ENCODE measurements around the gene PAN3.

Gene PAN3

GRCh38 chr13:28314879-28315278, 176.5 kb downstream of the PAN3 start:
- no peak for DNase-seq

DNA sequence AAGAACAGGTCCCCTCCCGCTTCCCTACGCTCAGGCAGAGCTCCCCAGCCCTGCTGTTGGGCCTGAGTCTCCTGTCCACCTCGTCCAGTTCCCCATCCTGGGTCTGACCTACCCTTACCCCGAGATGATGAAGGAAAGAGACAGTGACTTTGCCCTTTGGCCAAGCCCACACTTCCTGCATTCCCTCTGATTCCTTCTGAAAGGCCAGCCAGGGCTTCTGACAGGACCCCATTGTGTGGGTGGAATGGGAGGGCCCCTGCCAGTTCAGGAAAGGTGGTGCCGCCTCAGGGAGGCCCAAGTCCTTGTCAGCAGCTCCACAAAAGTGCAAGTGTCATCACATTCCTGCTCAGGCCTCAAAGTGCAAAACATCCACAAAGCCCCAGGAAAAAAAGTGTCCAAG, 177.8 kb downstream of the PAN3 start:
- no peak for DNase-seq

- no peak for DNase-seq
Observed at GRCh38 chr13:28316836-28317235, 178.5 kb downstream of the PAN3 start.

GRCh38 chr13:28318496-28318895, 180.2 kb downstream of the PAN3 start:
- DNase-seq = no peak

GRCh38 chr13:28319528-28319927, 181.2 kb downstream of the PAN3 start:
- DNase-seq = no peak

- DNase-seq = no peak
Observed at GRCh38 chr13:28320209-28320608, 181.9 kb downstream of the PAN3 start.

- no peak for DNase-seq
Observed at GRCh38 chr13:28320884-28321574, 182.7 kb downstream of the PAN3 start.

DNA sequence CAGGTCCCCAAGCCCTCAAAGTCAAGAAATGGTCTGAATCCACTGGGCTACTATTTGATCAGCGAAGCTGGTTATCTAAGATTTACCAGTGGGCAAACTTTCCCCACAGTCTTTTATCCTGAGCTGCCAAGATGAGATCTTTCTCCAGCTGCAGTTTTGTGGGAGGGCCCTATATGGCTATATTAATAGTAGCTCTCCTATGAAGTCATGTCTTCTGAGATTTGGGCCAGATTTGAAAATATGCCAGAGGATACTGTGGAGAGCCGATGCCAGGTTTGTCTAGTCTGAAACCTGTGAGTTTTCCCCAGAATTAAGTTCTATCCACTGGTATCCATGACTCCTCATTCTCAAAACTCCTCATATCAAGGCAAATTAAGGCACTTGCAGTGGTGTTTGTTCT, 183.4 kb downstream of the PAN3 start:
- no peak for DNase-seq

DNA sequence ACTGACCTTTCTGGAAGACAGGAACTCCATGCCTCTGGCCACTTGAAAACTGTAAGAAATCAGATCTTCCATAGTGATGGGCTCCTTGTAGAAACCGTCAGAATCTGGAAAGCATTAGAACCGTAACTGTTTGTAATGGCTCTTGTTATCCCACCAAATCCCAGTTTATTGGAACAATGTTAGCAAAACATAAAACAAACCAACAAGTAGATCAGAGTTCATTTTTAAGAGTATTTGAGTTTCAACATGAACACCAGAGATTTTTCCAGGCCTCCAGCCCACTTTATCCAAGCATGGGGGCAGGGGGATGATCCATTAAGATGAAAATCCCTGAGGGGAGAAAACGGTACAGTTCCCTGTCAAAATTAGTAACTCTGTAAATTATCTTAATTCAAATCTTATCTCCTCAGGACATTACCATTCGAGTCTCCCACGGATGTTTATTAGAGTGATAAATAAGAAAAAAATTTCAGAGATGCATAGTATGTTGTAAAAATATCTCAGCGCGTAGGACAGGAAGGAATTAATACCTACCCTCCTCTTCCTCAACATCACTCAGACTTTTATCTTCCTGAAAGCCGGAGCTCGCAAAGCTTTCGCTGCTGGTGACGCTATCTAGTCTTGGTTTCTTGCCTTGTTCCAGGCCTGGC, 184.0 kb downstream of the PAN3 start:
- DNase-seq = no peak

- DNase-seq = peak; percentile 42
Observed at GRCh38 chr13:28324181-28324789, 185.9 kb downstream of the PAN3 start.

DNA sequence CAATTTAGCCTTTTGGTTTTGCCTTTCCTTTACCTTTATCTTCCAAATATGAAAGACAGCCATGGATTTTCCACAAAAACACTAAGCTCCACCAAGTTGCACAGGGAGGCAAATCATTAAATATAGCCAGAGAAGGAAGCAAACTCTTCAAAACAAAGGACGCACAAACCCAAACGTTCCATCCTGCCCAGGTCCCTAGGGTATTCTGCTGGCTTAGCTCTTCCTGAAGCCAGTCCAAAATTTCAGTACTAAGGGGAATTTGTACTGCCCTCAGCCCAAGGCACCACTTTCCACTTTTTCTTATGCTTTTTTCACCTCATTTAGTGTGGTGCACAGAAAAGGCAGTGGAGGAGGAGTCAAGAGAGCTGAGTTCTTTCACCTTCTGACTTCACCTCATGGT, 186.7 kb downstream of the PAN3 start:
- no peak for DNase-seq

DNA sequence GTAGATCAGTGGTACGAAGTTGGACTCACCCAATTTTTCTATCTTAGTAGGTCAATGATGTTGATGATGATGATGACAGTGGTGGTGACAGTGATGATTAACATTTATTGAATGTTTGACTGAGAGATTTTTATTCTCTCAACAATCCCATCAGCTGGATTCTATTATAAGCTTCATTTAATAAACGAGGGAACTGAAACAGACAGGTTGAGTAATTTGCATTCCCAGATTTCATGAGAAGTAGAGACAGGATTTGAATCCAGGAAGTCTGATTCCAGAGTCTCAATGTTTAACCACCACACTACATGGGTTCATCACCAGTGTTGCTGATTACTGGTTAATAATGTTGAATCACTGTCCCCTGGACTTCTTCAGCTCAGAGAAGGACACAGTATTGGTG, 187.7 kb downstream of the PAN3 start:
- no peak for DNase-seq

DNA sequence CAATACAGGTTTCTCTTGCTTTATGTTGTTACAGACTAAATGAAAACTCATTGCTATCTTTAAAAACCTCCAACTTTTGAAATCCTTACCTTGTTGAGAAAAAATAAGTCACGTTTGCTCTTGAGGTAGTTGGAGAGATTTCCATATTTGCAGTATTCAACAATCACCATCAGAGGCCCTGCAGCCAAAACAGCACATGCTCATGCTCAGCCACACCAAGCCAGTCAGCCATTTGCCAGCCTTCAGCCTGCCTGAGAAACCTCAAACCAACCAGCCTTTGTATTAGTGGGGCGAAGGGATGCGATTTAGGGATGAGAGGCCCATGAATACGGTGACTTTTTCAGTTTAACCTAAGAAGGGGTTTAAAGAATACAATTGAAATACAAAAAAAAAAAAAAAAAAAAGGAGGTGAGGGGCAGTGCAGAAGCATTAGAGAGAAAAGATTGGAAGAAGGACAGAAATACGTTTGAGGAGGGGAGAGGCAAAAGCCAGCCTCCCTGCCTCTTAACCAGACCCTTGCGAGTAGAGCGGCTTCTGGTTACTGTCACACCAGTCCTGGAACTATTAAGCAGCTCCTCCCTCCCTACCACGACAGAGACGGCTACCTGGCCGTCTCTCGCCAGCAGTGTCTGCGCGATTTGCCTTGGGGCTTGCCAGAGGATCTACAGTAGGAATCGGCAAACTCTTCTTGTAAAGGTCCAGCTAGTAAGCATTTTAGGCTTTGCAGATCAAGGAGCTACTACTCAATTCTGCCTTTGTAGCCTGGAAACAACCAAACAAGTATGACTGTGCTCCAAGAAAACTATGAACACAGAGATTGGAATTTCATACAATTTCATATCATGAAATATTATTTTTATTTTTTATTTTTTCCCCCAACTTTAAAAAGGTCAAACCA, 189.3 kb downstream of the PAN3 start:
- no peak for DNase-seq

DNA sequence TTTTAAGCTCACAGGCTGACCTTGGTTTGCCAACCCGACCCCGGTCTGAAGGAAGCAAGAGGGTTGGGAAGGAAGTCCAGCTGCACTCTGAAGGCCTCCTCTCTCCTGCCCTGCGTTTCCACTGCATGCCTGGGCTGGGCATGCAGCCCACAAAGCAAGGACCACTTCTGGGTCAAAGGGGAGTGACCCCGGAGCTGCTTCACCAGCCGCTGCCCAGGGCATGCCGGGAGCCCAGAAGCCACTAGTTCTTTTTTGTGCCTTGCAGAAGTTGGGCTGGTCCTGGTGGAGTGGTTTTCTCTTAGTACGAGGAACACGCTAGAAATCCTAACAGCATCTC, 189.9 kb downstream of the PAN3 start:
- DNase-seq = no peak

GRCh38 chr13:28329395-28330158, 191.2 kb downstream of the PAN3 start:
- peak; percentile 61 for DNase-seq

DNA sequence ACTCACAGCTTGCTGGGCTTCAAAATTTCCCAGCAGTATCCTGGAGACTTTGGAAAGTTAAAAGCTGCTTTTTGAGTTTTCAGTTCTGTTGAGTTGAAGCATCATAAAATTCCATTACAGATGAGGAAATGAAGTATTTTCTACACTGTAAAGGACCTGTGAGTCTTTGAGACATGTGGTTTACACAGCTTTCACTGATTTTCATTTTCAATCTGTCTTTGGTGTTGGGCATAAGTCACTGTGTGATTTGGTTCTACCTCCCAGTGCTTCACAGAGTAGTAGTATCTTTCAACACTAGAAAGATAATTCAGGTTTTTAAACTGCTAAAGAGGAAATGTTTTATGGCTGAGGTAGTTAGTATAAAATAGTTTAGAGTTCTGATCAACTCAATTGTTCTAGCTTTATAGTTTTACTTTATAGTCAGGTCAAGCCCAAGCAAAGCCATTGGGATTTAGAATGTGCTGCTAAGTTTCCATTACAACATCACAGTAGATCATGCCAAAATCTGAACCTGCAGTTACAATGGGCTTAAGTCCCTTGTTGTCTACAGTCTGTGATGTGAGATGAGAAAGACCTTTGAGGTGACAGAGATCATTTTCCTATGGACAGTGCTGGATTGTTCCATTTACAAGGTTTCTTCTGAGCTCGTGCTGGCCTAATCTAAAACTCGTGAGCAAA, 195.0 kb downstream of the PAN3 start:
- no peak for DNase-seq

DNA sequence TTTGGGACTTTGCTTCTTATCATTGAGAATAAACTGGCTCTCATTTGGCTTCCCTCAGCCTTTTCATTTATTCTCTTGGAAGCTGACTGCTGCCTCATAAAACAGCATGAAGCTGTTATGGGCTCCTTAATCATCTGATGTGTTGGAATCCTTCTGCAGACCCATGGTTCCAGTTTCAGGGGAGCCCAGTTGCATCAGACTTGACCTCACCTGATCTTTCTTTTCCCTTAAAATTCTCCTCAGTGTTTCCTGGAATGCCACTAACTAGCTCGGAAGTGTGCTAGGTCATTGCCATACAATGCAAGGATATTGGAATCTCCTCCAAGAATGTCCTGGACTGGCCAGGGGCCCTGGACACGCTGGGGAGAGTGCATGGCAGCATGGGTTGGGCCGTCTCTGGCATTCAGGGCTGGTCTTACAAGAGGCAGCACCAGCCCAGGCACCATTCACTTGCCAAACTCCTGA, 197.9 kb downstream of the PAN3 start:
- no peak for DNase-seq

DNA sequence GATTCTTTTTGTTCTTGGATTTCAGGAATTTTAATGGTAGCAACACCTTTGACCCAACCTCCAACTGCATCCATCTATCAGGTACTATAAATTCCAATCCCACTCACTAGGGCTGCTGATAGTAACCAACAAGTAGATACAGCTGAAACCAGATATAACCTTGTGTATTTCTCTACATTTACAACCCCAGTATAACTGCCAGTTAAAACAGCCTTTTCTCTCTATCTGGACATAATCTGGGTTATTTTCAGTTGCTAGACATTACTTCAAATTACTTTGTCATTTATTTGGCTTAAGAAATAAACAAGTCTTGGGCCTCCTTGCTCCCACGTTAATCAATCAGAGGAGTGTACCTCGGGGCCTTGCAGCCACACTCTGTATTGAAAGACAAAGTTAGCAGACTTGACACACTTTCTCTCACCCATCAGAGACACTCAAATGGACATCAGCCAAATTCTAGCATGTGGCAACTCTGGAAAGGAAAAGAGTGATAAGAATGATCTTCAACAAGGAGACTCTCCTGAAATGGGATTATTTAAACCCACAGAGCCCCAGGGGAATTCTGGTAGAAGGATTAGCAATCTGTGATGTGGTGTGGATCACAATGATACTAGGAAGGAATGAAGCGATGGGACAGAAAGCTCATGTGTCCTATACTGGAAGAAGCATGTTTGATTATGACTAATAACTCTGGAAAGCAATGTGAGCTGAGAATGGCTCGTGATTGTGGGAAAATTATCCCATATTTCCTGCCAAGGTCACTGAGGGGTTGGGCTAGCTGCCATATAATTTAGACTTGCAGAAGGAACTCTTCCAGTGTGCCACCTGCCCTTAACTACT, 199.0 kb downstream of the PAN3 start:
- peak; percentile 23 for DNase-seq

- DNase-seq = no peak
Observed at GRCh38 chr13:28338006-28338574, 199.7 kb downstream of the PAN3 start.

- DNase-seq = no peak
Observed at GRCh38 chr13:28338742-28339141, 200.4 kb downstream of the PAN3 start.

GRCh38 chr13:28339419-28339818, 201.1 kb downstream of the PAN3 start:
- no peak for DNase-seq

Measured in amniotic stem cell (primary cell).